Glutamatergic neuron (in vitro differentiated cells): ENCODE results near the gene SHISA4. TPM values are rescaled to one million over a fixed set of nuclear protein-coding genes. Genes with fewer than 3 reads are reported as not detected.

Source experiments
- DNase-seq: peaks from one replicate; pipeline ENCODE4 v3.0.0; 2022
- H3K27ac Mint-ChIP-seq: one replicate; pipeline ENCODE4 v1.8.0; 2020; ENCODE audit warnings: mild to moderate bottlenecking, mixed read lengths, inconsistent platforms; ENCODE audit not compliant: unreplicated experiment
- H3K27me3 Mint-ChIP-seq: one replicate; pipeline ENCODE4 v1.8.0; 2020; ENCODE audit warnings: mild to moderate bottlenecking, moderate library complexity, mixed read lengths, inconsistent platforms; ENCODE audit not compliant: unreplicated experiment
- H3K36me3 Mint-ChIP-seq: one replicate; pipeline ENCODE4 v1.8.0; 2020; ENCODE audit warnings: mild to moderate bottlenecking, mixed read lengths, inconsistent platforms; ENCODE audit not compliant: unreplicated experiment
- H3K4me1 Mint-ChIP-seq: one replicate; pipeline ENCODE4 v1.8.0; 2020; ENCODE audit warnings: mild to moderate bottlenecking, low read depth, mixed read lengths, inconsistent platforms; ENCODE audit not compliant: unreplicated experiment
- H3K4me3 Mint-ChIP-seq: one replicate; pipeline ENCODE4 v1.8.0; 2020; ENCODE audit warnings: mild to moderate bottlenecking, mixed read lengths, inconsistent platforms; ENCODE audit not compliant: unreplicated experiment
- H3K9me3 Mint-ChIP-seq: one replicate; pipeline ENCODE4 v1.8.0; 2020; ENCODE audit warnings: mild to moderate bottlenecking, moderate library complexity, mixed read lengths, inconsistent platforms; ENCODE audit not compliant: unreplicated experiment
- CTCF ChIP-seq: fragments of 200-600 bp; sonication (generic); IDR thresholded peaks from one replicate; pipeline ENCODE4 v1.5.0; 2021; ENCODE audit not compliant: partially characterized antibody, unreplicated experiment
- total RNA-seq: library from RNA; stranded (reverse); fragmentation: NEBNext Ultra II Directional; extraction: Animal tissue kit (Norgen Biotek cat#: 25700); gene quantifications from one replicate; pipeline ENCODE4 v1.2.1, GENCODE V29; 2021; ENCODE audit not compliant: unreplicated experiment

The SHISA4 gene
- total RNA-seq, 1 donor from 2014 or later = 2.9 TPM

- Mint-ChIP-seq H3K4me3 (no peak overlapping the region), H3K27ac (no peak overlapping the region), H3K4me1 (peaks cover 13% of the 10 kb centered on the region), H3K27me3 (peaks cover 10% of the 10 kb centered on the region), H3K9me3 (peaks cover 4% of the 10 kb centered on the region), H3K36me3 (no peaks in the 10 kb centered on the region)
- no peak for TF ChIP-seq CTCF
- DNase-seq = no peak
These were observed 18.9 kb downstream of the SHISA4 start for GRCh38 chr1:201907621-201908020.

- no peak for DNase-seq
- no peak overlapping the region for H3K27ac Mint-ChIP-seq
These were observed 23.3 kb downstream of the SHISA4 start for GRCh38 chr1:201911826-201912571.

GRCh38 chr1:201912832-201913231 lies 24.1 kb downstream of the SHISA4 start:
- H3K4me3 Mint-ChIP-seq = no peak overlapping the region
- no peak for DNase-seq
- peaks cover 2% of the 10 kb centered on the region for H3K9me3 Mint-ChIP-seq
- TF ChIP-seq CTCF = no peak
- H3K27ac Mint-ChIP-seq = no peak overlapping the region
- H3K4me1 Mint-ChIP-seq = peaks cover 5% of the 10 kb centered on the region
- no peaks in the 10 kb centered on the region for H3K36me3 Mint-ChIP-seq
- H3K27me3 Mint-ChIP-seq = peaks cover 12% of the 10 kb centered on the region

More at GRCh38 chr1:201911826-201912571, 23.3 kb downstream of the SHISA4 start:
- H3K4me1 Mint-ChIP-seq = peaks cover 5% of the 10 kb centered on the region
- H3K9me3 Mint-ChIP-seq = peaks cover 2% of the 10 kb centered on the region
- no peak for TF ChIP-seq CTCF
- H3K27me3 Mint-ChIP-seq = peaks cover 12% of the 10 kb centered on the region
- H3K4me3 Mint-ChIP-seq = no peak overlapping the region
- H3K36me3 Mint-ChIP-seq = no peaks in the 10 kb centered on the region

GRCh38 chr1:201914456-201915235 lies 25.9 kb downstream of the SHISA4 start:
- Mint-ChIP-seq H3K9me3 (peaks cover 2% of the 10 kb centered on the region), H3K36me3 (peaks cover 4% of the 10 kb centered on the region), H3K27ac (peak overlapping the region; percentile 9), H3K4me1 (peaks cover 13% of the 10 kb centered on the region), H3K4me3 (no peak overlapping the region), H3K27me3 (peaks cover 12% of the 10 kb centered on the region)
- no peak for DNase-seq
- TF ChIP-seq CTCF = no peak
